Measurements from ENCODE around the gene MAP3K8.
A peak's percentile ranks its signal among the peaks of the same experiment; 100 is the strongest.
"Not testable (repeated sequence)": the region's sequence is repeated elsewhere in the genome, so short reads cannot be mapped to it uniquely, and the experiment has no call there.

MAP3K8 gene

DNA sequence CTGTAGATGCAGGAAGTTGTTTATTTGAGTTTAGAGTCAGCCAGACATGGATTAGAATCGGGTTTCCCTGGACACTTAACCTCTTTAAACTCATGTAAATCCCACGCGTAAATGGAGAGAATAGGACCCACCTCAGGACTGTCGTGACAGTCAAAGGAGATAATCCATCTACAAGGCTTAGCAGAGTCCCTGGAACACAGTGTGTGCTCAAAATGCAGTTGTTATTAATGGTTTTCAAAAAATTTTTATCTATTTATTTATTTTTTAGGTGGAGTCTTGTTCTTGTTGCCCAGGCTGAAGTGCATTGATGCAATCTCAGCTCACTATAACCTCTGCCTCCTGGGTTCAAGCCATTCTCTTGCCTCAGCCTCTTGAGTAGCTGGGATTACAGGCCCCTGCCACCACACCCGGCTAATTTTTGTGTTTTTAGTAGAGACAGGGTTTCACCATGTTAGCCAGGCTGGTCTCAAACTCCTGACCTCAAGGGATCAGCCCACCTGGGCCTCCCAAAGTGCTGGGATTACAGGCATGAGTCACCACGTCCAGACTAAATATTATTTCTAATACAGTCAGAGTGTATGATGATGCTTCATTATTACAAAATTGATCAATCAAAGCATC is 10.2 kb upstream of the MAP3K8 start:
- DNase-seq, result not testable (repeated sequence)

DNA sequence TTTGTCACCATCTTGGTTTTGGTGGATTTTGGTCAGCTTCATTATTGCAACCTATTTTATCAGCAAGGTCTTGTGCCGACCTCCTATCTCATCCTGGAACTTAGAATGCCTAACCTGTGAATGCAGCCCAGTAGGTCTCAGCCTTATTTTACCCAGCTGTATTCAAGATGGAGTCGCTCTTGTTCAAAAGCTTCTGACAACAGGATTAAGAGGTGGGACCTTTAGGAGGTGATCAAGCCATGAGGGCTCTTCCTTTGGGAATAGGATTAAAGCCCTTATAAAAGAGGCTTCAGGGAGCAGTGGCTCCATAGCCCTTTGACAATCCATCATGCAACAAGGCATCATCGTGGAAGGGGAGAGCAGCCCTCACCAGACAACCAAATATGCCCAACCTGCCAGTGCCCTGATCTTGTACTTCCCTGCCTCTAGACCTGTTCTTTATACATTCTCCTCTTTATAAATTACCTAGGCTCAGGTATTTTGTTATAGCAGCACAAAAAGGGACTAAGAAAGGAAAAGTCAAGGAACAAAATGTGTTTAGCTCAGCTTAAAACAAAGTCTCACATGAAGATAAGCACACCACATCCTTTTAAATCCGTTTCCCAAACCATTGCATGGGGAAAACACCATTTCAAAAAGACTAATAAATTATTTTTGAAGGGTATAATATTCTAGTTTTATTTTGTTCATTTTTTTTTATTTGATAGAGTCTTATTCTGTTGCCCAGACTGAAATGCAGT is 8.5 kb upstream of the MAP3K8 start:
- DNase-seq, result no peak

DNA sequence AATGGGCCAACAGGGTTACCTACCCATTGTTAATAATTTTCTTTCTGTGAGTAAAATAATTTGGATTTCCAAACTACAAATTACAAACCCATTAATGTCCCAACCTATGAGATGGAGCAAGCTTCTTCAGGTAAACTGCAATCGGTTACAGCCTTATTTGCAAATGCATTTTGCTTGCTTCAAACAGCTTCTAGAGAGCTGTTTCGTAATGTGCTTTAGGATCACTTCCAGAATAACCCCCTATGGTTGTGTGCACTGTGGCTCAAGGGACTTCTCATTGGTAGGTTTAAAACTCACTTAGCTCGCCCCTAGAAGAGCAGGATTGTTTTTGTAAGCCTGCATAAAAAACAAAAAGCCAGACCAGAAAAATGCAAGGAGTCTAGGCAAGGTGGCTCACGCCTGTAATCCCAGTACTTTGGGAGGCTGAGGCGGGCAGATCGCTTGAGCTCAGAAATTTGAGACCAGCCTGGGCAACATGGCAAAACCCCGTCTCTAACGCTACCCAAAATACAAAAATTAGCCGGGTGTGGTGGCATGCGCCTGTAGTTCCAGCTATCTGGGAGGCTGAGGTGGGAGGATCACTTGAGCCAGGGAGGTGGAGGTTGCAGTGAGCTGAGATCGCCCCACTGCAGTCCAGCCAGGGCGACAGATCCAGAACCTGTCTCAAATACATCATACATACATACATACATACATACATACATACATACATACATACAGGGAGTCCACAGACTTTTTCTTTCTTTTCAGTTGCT is 3.3 kb upstream of the MAP3K8 start:
- no peak for DNase-seq

DNA sequence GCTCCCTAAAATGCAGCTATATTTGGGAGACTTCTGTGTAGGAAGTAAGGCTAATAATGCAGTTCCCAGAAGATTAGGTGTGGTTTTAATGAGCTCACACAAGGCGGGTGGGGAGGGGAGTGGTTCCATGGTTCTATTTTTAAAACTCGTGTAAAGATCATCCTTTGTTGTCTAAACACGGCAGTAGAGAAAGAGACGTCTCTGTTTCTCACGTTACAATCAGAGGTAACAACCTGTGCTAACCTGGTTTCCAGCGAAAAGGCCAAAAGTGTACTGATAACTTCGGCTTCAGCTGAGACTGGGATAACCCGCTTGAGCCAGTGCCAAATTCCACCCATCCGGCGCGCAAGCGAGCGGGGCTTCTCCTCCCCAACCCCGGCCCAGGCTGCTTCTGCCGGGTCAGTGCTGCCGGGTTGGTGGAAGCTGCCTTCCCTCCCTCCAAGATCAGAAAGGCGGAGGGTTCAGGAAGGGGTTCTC is 2.5 kb upstream of the MAP3K8 start:
- no peak for DNase-seq

DNA sequence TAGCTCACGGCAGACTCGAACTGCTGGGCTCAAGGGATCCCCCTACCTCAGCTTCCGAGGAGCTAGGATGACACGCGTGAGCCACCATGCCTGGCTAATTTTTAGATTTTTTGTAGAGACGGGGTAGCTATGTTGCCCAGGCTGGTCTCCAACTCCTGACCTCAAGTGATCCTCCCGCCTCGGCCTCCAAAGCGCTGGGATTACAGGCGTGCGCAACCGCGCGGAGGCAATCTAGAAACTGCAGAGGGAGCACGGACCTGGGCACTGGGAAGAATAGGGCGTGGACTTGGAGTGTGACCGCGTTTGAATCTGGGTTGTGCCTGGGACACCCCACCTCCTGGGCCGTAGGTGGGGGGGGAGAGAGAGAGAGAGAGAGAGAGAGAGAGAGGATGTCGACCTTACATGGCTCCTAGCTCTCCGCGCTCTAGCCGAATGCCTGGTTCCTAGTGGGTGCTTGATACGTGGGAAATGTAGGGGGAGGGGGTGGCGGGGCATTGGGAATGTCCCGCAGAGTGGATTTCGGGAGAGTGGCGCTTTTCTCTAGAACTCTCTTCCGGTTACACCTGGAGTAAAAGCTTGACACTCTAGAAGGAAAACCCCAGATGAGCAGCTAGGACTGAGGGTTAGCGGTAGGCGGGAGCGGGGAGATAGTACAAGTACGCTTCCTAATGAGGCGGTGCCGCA is 1.2 kb upstream of the MAP3K8 start:
- no peak for DNase-seq

DNA sequence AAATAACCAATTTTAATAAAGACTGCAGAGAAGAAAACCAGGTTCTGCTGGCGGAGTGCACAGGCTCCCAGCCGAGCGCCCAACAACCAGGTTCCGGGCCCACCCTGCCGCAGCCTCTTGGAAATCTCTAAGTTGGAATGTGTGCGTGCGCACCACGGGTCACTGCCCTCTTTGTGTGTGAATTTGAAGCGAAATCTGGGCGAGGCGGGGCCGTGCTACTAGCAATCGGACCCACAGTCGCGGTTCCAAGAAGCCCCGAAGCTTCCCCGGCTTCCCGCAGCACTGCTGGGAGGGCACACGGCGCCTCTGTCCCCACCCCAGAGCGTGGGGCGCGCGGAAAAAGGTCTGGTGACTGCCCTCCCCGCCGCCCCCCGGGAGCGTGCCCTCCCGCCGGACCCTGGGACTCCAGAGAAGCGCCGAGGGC is 666 bp upstream of the MAP3K8 start:
- DNase-seq, result peak; percentile 29

DNA sequence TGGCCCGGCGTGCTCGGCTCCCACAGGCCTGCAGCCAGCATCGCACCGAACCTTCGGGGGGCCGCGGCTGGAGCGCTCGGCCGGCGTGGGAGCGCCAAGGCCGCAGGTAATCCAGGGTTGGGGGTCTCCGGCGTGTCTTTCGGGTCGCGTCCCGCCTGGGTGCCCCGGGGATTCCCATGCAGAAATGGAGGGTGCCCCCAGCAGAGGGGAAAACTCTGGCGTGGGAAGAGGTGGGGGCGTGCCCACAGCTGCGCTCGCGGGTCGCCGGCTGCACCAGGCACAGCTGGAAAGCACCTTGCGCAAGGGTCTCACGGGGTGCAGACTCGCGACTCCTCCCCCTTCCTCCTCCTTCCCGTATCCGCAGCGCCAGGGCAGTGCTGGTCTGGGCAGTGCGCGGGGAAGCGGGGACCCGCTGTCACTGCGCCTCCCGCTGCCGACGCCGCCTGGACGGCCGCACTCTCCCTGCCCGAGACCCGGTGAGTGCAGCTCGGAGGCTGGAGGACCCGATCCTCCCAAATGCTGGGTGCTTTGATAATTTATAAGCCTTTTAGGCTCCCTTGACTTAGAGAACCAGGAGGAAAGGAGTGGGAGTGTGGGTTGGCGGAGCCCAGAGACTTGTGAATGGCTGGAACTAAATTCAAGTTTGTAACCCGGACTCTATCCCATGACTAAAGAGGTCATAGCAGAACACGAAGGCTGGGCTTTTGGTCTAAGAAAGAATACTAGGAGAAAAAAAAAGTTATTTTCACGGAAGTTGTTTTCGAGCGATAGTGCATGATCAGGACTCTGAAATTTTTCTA is 489 bp downstream of the MAP3K8 start:
- DNase-seq, result peak; percentile 44

DNA sequence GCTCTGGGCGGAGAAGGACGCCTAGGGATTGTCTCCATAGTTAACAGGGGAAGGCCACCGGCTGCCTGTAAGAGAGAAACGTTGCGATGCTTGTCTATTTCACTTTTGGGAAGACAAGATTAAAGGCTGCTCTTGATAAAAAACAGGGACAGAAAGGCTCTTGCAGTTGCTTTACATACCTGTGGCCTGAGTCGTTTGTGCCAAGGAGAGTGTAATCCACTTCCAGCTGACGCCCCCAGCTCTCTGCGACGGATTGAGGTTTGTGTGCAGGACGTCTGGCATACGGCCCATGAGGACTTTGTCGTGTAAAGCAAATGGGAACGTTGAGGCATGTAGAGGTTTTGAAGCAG is 1.1 kb downstream of the MAP3K8 start:
- DNase-seq, result no peak

DNA sequence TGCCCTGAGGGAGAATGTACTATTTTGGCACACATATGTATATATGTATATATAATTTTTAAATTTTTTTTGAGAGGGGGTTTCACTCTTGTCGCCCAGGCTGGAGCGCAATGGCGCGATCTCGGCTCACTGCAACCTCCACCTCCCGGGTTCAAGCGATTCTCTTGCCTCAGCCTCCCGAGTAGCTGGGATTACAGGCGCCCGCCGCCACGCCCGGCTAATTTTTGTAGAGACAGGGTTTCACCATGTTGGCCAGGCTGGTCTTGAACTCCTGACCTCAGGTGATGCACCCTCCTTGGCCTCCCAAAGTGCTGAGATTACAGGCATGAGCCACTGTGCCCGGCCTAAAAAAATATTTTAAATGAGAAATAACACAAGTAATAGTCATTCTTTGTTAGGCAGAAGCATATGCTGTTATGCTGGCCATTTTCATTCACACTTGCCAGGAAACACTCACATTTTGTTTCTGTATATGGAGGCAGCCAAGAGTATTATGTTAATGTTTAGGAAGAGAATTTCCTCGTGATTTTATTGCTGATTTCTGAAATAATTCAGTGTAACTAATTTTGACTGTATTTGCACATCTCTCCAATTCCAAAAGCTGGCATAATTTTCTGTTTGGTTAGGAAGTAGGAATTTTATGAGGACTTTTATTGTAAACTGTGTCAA is 1.6 kb downstream of the MAP3K8 start:
- DNase-seq, result not testable (repeated sequence)

DNA sequence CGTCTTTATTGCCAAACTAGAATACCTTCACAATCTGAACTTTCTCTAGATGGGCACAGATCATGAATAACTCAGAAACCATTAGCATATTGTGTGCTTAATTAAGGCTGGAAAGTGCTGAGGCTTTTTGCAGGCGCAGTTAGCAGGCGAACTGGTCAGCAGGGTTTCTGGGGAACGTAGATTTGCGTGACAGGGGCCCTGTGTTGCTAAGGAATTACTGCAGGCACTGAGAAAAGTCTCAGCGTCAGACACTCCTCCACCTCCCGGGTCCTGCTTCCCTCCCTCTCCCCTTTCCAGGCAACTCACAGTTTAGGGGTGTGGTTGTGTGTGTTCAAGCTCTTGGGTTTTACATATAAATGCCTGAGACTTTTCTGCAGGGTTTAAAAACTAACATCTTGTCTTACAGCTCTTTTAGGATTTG is 2.2 kb downstream of the MAP3K8 start:
- DNase-seq, result peak; percentile 71

DNA sequence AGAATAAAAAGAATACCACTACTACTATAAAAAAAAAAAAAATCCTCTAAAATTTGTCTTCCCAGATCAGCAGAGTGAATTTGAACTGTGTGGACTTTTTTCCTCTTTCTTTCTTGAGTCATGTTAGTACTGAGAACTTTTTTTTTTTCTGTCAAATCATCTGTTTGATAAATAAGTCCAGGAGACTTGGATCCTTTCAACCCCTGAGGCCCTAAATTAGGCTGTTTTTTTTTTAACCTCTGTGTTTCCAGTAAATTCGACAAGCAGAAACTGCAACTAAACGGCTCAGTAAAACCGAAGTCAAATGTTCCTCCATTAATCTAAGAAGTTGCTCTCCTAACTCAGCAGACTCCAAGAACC is 2.7 kb downstream of the MAP3K8 start:
- no peak for DNase-seq

DNA sequence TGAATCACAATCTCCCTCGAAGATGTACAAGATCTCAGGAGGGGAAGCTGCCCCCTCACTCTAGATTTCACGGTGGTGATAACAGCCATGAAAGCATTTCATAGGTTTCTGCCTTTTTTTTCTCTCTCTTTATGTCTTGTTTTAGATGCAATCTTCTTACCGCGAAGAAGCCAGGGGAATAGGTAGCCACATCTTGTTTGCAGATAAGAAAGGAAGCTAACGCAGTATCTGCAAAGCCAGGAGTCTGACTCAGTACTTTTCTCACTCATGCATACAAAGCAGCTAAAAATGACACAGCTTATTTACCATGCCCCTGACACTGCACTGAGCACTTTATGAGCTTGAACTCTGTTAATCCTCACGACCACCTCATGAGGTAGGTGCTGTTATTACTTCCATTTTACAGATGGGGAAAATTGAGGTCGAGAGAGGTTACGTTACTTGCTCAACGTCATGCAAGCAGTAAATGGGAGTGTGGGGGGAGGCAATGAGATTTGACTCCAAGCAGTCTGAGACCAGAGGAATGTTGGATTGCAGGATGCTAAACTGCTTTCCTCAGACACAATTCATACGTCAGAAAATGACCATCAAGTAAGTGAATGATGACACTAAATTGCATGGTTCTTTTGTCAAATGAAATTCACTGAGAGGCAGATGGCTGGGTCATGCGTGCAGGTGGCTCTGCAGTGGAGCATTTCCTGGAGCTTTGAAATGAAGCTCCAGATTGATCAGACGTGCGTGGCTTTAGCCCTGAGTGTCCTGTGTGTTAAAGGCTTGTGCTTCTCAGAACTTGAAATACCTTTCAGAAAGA is 3.3 kb downstream of the MAP3K8 start:
- DNase-seq, result no peak

DNA sequence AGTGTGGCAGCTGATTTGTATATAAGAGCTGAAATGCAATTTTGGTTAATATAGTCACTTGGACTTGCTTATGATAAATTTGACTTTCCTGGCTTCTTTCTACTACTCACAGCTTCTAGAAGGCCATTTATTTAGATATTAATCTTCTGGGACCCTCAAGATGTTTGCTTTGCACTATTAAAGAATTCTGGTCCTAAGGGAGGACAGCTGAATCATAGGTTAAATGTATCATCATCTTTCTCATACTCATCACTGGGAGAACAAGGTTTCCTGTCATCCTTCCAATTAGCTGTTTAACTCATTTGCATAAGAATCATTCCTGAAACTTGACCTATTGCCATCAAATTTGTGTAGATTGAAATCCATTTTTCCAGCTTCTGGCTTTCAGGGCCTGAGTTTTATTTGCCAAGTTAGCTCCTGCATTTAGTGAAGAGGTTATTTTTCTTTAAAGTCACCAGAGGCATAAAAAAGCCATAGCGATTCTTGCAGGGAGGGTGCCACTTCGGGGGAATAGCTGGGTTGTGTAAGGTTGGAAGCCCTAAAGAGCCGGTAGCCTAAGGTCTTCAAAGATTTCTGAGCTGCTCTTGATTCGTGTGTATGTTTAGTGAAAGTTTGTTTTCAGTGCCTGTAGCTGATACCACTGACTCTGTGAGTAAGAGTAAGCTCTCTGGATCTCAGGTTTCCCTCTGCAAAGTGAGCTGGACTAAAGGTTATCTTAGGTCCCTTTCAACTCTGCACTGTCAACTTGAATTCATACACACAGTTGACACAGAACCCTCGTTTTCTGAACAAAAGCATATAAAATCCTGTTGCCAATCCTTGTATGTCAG is 4.3 kb downstream of the MAP3K8 start:
- DNase-seq, result no peak

DNA sequence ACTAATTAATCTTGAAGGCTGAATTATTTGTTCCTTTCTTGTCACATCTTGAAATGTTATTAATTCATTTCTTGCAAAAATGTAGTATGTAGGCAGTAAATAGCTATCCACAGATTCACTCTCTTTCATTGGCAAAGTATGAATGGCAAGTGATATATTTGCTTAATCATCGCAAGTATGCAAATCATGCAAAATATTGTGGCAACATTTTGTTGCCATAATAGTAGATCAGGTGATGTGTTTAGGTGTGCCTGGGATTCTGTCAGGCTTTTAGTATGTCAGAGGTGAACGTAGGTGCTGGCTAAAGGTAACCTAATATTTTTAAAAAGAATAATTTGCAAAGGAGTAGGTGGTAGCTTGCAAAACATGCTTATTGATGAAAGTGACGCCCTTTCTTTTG is 5.9 kb downstream of the MAP3K8 start:
- DNase-seq, result no peak

DNA sequence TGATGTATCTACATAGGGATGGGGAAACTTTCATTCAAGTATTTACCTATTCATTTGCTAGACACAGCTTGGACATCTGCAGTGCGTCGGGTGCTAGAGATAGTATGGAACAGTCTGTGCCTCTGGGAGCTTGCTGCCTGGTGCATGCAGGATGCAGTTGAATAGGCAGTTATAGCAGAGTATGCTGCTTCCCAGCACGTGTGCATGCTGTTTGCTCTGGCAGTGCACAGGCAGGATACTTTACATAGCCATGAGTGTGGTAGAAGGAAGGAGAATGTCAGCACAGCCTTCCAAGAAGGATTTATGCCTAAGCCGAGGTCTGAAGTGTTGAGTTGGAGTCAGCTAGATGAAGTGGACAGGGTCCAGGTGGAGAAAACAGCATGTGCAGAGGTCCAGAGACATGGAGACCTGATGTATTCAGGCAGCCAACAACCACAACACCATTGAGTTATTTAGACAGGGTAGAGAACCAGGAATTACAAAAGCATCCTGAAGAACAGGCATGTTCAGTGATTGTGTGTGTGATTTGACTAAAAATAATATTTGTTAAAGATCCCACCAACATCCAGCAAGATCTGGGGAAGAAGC is 8.1 kb downstream of the MAP3K8 start:
- no peak for DNase-seq

DNA sequence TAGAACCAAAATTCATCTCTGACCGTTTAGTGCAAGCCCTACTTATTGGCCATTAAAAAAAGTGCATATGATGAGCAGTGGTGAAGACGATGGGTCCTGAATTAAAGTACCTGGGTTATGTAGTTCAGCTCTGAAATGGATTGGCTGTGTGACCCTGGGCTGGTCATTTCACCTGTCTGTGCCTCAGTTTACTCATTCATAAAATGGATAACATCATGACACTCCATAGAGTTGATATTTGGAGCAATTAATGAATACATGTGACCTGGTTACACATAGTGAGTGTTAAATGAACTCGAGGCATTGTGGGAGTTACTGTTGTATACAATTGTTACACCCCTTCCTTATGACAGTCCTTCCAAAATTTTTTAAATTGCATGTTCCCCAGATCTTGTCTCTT is 9.1 kb downstream of the MAP3K8 start:
- DNase-seq, result no peak

DNA sequence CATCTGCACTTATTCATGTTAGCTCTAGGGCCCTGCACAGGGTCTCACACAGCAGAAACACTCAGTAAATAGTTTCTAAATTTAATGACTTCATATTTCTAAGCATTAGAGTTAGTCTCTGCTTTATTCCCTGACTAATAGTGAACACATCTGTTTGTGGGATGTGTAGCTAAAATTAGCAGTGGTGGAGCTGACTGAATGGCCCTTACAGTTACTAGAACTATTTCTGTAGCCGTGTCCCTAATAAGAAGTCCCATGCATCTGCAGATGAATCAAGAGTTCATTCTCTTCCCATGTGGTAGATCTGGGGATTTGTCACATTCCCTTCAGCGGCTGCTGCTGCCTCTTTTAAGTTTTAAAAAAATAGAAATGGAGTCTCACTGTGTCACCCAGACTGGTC is 11.7 kb downstream of the MAP3K8 start:
- DNase-seq, result no peak

DNA sequence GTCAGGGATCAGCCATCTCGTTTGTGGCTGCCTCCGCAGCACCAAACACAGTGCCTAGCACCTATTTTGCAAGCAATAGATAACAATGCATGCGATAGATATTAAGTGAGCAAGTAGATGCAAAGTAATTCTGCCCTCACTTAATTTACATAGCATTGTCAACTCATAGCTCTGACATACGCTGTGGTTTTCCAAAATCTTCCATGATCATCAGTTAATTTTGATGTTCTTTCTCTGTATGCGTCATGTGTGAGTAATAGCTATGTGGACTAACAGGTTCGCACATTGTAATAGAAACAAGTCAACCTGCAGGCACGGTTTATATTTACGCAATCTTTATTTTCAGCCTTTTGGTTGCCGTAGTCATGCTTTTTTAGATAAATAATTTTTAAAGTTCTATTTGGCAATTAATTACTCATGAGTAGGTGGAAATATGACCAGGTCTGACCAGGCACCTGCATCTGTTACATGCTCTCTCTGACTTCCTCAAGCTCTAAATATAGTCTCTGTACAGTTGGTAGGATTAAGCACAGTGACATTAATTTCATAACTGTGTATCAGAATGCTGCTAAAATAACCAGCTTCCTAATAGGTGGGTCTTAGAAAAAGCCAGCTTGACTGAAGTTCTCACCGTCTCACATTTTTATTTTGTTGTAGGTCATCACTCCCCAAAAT is 13.3 kb downstream of the MAP3K8 start:
- DNase-seq, result no peak

DNA sequence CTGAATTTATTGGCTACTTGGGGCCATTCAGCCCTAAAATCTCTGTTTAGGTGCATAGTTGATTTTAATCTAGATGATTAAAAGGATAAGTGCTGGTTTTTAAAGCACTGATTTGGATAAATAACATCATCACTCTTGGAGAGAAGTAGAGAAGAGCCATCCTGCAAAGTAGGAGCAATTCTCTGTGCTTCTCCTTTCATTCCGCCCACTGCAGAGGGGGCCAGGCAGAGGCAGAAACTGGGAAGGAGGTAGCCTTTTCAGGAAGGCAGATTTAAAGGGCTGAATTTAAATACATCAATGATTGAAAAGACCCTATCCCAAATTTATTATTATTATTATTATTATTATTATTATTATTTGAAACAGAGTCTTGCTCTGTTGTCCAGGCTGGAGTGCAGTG is 14.1 kb downstream of the MAP3K8 start:
- DNase-seq, result no peak

All from amniotic stem cell (primary cell).